GM19238 (cell line): ENCODE measurements around the gene ADAMTSL2.
"Not testable (repeated sequence)": the region's sequence is repeated elsewhere in the genome, so short reads cannot be mapped to it uniquely, and the experiment has no call there.

Source experiments
- DNase-seq: peaks from one replicate; pipeline ENCODE4 v3.0.0; 2011; ENCODE audit warnings: low spot score; ENCODE audit not compliant: insufficient read length

The ADAMTSL2 gene

GRCh38 chr9:133556354-133556753 is 21.9 kb downstream of the ADAMTSL2 start:
- no peak for DNase-seq

DNA sequence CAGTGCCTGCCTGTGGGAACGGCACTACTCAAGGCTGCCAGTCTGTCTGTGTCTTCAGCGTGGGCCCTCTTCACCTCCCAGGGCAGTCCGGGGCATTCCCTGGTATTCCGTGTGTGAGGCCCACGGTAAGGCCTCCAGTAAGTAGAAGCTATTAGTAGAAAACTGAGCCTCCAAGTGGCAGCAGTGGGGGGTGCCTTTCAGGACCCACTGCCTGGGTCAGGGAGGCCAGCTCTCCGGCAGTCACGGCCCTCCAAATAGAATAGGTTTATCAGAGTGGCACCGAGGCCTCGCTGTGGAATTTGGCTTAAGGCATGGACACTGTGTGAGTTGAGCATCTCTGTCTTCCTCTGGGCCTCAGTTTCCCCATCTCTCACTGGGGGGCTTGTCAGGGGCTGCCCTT is 23.1 kb downstream of the ADAMTSL2 start:
- DNase-seq, result no peak

DNA sequence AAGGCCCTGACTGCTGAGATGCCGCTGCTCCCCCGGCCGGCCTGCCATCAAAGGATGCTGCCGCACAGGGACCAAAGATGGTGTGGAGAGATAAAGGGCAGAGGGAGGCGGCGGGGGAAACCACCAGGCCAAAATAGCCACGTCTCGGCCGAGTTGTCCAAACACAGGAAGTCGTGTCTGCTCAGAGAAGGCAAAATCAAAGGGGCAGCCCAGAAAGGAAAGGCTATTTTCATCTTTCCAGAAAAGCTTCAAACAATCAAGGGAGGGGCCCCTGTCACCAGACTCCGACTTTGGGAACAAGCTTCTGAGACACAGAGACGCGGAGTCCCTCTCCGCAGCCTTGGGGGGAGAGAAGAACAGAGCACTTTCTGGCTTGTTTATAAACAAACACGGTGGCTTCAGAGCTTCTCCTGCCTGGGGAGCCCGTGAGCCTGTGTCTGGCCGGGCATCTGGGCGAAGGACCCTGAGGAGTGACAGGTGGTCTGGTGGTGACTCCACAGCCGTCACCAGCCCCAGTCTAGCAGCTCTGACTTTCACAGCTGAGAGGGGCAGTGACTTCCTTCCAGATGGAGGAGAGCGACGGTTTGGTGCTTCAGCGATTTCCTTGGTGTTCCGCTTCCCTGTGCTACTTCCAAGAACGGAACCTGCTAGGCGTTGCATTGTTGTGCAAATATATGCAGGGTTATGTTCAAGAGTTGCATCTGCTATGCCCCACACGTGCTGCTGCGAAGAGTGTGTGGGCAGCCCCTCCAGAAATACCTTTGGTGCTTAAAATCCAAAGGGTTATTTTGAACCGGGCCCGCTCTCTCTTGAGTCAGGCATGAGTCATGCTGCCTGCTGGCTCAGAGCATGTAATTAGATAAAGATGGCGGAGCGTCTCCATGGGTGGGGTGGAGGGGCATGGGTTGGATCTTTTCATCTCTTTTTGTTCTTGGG is 24.0 kb downstream of the ADAMTSL2 start:
- peak; percentile 76 for DNase-seq

- no peak for DNase-seq
These were observed 25.8 kb downstream of the ADAMTSL2 start for GRCh38 chr9:133560311-133560710.

- no peak for DNase-seq
These were observed 26.4 kb downstream of the ADAMTSL2 start for GRCh38 chr9:133560944-133561343.

DNA sequence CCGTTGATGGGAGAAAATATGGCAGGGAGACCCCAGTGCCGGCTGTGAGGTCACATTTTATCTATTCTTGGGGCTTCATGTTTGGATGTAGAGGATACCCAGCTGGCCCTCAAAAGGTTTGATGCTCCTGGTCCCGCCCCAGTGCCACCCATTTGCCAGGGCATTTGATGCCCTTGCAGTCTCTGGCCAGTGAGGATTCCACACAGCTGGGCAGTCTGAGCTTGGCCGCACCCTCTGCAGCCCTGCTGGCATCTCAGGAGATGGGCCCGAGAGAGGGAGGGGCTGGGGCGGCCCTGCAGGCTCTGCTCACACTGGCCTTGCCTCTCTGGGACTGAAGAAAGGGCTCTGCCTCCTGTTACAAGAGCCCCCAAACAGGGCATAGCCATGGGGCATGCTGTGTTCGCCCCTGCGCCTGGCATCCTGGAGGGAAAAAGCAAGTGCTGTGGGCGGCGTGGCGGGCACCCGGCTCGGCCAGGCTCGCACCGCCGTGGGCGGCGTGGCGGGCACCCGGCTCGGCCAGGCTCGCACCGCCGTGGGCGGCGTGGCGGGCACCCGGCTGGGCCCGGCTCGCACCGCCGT is 27.6 kb downstream of the ADAMTSL2 start:
- DNase-seq, result no peak

DNA sequence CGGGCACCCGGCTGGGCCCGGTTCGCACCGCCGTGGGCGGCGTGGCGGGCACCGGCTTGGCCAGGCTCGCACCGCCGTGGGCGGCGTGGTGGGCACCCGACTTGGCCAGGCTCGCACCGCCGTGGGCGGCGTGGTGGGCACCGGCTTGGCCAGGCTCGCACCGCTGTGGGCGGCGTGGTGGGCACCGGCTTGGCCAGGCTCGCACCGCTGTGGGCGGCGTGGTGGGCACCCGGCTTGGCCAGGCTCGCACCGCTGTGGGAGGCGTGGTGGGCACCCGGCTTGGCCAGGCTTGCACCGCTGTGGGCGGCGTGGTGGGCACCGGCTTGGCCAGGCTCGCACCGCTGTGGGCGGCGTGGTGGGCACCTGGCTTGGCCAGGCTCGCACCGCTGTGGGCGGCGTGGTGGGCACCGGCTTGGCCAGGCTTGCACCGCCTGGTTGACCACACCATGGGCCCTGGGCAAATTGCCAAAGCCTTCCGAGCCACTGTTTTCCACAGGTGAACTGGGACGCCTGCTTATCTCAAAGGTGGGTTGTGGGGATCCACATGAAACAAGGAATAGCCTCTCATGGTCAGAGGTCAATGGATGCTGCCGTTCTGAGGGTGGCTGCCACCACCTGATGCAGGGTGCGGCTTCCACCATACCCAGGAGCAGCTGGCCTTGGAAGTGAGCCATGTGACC is 28.2 kb downstream of the ADAMTSL2 start:
- no peak for DNase-seq

DNA sequence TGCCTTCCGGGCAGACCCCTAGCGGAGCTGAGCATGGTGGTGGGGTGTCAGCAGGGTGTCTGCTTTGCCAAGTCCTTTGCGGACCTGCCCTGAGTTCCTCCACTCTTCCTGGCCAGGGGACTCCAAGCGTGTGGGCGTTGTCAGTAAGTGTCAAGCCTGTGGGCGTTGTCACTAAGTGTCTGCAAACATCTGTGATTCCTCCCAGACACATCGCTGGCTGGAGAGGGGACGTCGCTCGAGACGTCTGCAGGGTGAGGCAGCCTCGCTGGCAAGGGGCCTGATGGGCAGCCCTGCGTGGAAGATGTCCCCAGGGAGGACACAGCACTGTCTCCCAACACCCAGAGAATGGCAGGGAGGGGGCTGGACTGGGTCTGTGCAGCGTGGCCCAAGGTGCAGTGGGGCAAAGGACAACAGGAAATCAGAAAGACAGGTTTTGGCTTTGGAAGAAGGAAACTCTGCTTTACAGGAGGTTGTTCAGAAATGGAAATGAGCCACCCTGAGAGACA is 28.8 kb downstream of the ADAMTSL2 start:
- DNase-seq, result no peak

- DNase-seq, result not testable (repeated sequence)
These were observed 29.3 kb downstream of the ADAMTSL2 start for GRCh38 chr9:133563814-133564213.

- DNase-seq, result no peak
These were observed 30.1 kb downstream of the ADAMTSL2 start for GRCh38 chr9:133564451-133565116.

- DNase-seq, result no peak
These were observed 31.9 kb downstream of the ADAMTSL2 start for GRCh38 chr9:133566382-133566781.

GRCh38 chr9:133566817-133567216 is 32.3 kb downstream of the ADAMTSL2 start:
- no peak for DNase-seq

GRCh38 chr9:133568186-133568585 is 33.7 kb downstream of the ADAMTSL2 start:
- no peak for DNase-seq

DNA sequence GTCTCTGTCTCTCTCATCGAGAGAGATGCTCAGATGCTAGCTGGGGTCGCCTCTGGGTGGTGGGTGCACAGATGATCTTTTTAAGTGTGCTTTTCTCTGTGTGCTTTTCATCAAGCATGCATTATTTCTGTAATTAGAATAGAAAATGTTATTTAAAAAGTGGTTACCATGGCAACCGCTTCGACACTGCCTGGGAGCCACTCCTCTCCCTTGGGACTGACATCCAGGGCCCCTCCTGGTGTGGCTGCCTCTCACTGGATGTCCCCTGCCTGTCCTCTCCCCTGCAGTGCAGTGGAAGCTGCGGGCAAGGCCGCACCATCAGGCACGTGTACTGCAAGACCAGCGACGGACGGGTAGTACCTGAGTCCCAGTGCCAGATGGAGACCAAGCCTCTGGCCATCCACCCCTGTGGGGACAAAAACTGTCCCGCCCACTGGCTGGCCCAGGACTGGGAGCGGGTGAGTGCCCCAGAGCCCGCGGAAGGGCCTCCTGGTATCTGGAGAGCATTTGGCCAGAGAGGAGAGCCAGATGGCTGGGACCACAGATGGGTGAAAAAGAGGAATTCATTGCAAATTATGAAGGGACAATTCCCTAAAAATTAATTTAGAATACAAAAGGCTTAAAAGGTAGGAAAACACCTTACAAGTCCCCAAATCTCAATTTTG is 34.7 kb downstream of the ADAMTSL2 start:
- no peak for DNase-seq

DNA sequence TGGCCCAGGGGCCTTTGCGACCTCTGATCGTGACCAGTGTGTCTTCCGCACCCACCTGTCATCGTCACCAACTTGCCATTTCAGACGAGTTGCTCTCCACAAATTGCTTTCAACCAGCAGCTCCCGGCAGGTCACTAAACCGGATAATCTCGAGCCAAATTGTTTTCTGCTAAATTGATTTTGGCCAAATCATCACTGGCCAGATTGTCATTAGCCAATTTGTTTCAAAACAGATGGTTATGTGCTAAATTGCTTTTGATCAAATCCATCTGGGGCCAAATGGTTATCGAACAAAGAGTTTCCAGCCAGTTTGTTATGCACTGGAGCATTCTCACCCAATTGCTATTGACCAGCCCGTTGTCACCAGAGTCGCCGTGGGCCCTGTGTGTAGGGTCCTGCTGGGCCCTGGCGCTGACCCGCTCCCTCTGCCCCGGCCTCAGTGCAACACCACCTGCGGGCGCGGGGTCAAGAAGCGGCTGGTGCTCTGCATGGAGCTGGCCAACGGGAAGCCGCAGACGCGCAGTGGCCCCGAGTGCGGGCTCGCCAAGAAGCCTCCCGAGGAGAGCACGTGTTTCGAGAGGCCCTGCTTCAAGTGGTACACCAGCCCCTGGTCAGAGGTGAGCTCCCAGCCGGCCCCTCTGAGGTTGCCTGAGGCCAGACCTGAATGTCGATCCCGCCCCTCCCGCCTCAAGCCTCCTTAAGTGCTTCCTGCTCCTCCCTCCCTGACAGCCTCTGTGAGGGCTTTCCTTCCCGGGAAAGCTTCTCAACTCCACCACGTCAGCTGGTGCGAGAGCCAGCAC is 35.6 kb downstream of the ADAMTSL2 start:
- DNase-seq, result no peak

- no peak for DNase-seq
These were observed 36.2 kb downstream of the ADAMTSL2 start for GRCh38 chr9:133570691-133571080.

GRCh38 chr9:133571391-133571890 is 36.9 kb downstream of the ADAMTSL2 start:
- DNase-seq, result no peak

- no peak for DNase-seq
These were observed 37.5 kb downstream of the ADAMTSL2 start for GRCh38 chr9:133571896-133572595.

- no peak for DNase-seq
These were observed 38.4 kb downstream of the ADAMTSL2 start for GRCh38 chr9:133572821-133573361.
